ENCODE measurements around the gene PCDHGA9.
"Not testable (repeated sequence)": the region's sequence is repeated elsewhere in the genome, so short reads cannot be mapped to it uniquely, and the experiment has no call there.

The PCDHGA9 gene

DNA sequence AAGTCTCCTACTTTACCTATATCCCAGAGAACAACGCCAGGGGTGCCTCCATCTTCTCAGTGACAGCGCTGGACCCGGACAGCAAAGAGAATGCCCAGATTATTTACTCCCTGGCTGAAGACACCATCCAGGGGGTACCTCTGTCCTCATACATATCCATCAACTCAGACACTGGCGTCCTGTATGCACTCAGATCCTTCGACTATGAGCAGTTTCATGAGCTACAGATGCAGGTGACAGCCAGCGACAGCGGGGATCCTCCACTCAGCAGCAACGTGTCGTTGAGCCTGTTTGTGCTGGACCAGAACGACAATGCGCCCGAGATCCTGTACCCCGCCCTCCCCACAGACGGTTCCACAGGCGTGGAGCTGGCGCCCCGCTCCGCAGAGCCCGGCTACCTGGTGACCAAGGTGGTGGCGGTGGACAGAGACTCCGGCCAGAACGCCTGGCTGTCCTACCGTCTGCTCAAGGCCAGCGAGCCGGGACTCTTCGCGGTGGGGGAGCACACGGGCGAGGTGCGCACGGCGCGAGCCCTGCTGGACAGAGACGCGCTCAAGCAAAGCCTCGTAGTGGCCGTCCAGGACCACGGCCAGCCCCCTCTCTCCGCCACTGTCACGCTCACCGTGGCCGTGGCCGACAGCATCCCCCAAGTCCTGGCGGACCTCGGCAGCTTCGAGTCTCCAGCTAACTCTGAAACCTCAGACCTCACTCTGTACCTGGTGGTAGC lies 12.1 kb downstream of the PCDHGA9 start:
- not testable (repeated sequence) for DNase-seq

DNA sequence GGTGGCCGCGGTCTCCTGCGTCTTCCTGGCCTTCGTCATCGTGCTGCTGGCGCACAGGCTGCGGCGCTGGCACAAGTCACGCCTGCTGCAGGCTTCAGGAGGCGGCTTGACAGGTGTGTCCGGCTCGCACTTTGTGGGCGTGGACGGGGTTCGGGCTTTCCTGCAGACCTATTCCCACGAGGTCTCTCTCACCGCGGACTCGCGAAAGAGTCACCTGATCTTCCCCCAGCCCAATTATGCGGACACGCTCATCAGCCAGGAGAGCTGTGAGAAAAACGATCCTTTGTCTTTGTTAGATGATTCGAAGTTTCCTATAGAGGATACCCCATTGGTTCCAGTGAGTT lies 12.7 kb downstream of the PCDHGA9 start:
- DNase-seq = not testable (repeated sequence)

DNA sequence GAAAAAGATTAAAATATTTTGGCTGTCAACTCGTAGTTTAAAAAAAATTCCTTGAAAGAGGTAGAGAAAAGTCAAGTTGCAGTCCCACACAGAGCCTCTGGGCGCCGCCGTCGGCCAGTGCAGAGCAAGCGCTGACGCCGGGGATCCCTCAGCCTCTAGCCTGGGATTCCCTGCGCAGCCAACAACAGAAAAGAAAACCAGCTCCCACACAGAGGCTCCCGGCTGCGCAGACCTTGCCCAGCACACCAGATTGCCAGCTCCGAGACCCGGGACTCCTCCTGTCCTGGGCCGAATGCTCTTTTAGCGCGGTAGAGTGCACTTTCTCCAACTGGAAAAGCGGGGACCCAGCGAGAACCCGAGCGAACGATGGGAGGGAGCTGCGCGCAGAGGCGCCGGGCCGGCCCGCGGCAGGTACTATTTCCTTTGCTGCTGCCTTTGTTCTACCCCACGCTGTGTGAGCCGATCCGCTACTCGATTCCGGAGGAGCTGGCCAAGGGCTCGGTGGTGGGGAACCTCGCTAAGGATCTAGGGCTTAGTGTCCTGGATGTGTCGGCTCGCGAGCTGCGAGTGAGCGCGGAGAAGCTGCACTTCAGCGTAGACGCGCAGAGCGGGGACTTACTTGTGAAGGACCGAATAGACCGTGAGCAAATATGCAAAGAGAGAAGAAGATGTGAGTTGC lies 15.1 kb downstream of the PCDHGA9 start, which contains the start of gene PCDHGB7:
TSS of gene PCDHGB7 (plus strand) at position 184 of the 679 bp plus-strand sequence. CDS start at position 367, 183 bp downstream.
- peak; percentile 74 to 80 for DNase-seq

DNA sequence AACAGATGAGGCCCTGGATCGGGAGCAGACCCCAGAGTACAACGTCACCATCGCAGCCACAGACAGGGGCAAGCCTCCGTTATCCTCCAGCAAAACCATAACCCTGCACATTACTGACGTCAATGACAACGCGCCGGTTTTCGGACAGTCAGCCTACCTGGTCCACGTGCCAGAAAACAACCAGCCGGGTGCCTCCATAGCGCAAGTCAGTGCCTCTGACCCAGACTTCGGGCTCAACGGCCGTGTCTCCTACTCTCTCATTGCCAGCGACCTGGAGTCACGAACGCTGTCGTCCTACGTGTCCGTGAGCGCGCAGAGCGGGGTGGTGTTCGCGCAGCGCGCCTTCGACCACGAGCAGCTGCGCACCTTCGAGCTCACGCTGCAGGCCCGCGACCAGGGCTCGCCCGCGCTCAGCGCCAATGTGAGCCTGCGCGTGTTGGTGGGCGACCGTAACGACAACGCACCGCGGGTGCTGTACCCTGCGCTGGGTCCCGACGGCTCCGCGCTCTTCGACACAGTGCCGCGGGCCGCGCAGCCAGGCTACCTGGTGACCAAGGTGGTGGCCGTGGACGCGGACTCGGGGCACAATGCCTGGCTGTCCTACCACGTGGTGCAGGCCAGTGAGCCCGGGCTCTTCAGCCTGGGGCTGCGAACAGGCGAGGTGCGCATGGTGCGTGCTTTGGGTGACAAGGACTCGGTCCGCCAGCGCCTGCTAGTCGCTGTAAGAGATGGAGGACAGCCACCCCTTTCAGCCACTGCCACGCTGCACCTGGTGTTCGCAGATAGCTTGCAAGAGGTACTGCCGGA lies 16.7 kb downstream of the PCDHGA9 start:
- no peak for DNase-seq

DNA sequence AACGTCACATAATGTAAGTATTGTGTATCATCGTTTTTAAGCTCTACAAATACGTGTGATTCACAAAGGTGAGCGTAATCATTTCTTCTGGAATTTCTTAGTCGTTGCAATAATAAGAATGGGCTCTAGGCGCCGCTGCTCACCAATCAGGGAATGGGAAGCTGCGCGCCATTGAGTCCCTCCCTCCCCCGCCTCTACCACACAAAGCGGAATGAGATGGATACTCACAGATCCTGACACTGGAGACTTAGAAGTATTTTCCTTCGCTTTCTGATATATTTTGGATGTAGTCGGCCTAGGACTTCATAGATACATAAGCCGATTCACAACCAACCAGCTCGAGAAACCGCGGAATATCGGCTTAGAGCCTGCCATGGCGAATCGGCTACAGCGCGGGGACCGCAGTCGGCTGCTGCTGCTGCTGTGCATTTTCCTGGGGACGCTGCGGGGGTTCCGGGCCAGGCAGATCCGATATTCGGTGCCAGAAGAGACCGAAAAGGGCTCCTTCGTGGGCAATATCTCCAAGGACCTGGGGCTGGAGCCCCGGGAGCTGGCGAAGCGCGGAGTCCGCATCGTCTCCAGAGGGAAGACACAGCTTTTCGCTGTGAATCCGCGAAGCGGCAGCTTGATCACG lies 18.4 kb downstream of the PCDHGA9 start, which contains the start of gene PCDHGA11:
TSS of gene PCDHGA11 (plus strand) at position 197 of the 634 bp plus-strand sequence. CDS start at position 374, 177 bp downstream.
- DNase-seq = no peak

DNA sequence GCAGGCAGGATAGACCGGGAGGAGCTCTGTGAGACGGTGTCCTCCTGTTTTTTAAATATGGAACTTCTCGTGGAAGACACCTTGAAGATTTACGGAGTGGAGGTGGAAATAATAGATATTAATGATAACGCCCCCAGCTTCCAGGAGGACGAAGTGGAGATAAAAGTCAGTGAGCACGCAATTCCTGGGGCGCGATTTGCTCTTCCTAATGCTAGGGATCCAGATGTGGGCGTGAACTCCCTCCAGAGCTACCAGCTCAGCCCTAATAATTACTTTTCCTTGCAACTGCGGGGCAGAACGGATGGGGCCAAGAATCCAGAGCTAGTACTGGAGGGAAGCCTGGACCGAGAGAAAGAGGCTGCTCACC lies 18.9 kb downstream of the PCDHGA9 start:
- DNase-seq = no peak

DNA sequence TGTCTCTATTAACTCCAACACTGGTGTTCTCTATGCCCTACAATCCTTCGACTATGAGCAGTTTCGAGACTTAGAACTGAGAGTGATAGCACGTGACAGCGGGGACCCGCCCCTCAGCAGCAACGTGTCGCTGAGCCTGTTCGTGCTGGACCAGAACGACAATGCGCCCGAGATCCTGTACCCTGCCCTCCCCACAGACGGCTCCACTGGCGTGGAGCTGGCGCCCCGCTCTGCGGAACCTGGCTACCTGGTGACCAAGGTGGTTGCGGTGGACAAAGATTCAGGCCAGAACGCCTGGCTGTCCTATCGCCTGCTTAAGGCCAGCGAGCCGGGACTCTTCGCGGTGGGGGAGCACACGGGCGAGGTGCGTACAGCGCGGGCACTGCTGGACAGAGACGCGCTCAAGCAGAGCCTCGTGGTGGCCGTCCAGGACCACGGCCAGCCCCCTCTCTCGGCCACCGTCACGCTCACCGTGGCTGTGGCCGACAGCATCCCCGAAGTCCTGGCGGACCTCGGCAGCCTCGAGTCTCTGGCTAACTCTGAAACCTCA lies 20.2 kb downstream of the PCDHGA9 start:
- no peak for DNase-seq

DNA sequence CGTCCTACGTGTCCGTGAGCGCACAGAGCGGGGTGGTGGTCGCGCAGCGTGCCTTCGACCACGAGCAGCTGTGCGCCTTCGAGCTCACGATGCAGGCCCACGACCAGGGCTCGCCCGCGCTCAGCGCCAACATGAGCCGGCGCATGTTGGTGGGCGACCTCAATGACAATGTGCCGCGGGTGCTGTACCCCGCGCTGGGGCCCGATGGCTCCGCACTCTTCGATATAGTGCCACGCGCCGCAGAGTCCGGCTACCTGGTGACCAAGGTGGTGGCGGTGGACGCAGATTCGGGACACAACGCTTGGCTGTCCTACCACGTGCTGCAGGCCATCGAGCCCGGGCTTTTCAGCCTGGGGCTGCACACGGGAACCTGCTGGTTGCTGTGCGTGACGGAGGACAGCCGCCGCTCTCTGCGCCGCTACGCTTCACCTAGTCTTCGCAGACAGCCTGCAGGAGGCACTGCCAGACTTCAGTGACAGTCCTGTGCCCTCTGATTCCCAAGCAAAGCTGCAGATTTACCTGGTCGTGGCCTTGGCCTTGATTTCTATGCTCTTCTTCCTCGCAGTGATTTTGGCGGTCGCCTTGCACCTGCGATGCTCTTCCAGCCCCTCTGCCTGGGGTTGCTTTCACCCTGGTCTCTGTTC lies 25.3 kb downstream of the PCDHGA9 start:
- DNase-seq = no peak

DNA sequence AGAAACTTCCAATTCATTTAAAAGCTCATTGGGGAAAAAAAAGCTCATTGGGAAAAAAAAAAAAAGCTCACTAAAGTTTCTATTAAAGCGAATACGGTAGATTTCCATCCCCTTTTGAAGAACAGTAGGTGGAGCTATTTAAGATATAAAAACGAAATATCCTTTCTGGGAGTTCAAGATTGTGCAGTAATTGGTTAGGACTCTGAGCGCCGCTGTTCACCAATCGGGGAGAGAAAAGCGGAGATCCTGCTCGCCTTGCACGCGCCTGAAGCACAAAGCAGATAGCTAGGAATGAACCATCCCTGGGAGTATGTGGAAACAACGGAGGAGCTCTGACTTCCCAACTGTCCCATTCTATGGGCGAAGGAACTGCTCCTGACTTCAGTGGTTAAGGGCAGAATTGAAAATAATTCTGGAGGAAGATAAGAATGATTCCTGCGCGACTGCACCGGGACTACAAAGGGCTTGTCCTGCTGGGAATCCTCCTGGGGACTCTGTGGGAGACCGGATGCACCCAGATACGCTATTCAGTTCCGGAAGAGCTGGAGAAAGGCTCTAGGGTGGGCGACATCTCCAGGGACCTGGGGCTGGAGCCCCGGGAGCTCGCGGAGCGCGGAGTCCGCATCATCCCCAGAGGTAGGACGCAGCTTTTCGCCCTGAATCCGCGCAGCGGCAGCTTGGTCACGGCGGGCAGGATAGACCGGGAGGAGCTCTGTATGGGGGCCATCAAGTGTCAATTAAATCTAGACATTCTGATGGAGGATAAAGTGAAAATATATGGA lies 27.9 kb downstream of the PCDHGA9 start, which contains the start of gene PCDHGA12:
TSS of gene PCDHGA12 (plus strand) at position 176 of the 782 bp plus-strand sequence. CDS start at position 429, 253 bp downstream.
- DNase-seq = no peak

DNA sequence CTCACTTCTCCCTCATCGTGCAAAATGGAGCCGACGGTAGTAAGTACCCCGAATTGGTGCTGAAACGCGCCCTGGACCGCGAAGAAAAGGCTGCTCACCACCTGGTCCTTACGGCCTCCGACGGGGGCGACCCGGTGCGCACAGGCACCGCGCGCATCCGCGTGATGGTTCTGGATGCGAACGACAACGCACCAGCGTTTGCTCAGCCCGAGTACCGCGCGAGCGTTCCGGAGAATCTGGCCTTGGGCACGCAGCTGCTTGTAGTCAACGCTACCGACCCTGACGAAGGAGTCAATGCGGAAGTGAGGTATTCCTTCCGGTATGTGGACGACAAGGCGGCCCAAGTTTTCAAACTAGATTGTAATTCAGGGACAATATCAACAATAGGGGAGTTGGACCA lies 28.7 kb downstream of the PCDHGA9 start:
- no peak for DNase-seq

DNA sequence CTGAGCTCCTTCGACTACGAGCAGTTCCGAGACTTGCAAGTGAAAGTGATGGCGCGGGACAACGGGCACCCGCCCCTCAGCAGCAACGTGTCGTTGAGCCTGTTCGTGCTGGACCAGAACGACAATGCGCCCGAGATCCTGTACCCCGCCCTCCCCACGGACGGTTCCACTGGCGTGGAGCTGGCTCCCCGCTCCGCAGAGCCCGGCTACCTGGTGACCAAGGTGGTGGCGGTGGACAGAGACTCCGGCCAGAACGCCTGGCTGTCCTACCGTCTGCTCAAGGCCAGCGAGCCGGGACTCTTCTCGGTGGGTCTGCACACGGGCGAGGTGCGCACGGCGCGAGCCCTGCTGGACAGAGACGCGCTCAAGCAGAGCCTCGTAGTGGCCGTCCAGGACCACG lies 29.7 kb downstream of the PCDHGA9 start:
- DNase-seq = not testable (repeated sequence)

DNA sequence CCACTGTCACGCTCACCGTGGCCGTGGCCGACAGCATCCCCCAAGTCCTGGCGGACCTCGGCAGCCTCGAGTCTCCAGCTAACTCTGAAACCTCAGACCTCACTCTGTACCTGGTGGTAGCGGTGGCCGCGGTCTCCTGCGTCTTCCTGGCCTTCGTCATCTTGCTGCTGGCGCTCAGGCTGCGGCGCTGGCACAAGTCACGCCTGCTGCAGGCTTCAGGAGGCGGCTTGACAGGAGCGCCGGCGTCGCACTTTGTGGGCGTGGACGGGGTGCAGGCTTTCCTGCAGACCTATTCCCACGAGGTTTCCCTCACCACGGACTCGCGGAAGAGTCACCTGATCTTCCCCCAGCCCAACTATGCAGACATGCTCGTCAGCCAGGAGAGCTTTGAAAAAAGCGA lies 30.1 kb downstream of the PCDHGA9 start:
- DNase-seq = not testable (repeated sequence)

DNA sequence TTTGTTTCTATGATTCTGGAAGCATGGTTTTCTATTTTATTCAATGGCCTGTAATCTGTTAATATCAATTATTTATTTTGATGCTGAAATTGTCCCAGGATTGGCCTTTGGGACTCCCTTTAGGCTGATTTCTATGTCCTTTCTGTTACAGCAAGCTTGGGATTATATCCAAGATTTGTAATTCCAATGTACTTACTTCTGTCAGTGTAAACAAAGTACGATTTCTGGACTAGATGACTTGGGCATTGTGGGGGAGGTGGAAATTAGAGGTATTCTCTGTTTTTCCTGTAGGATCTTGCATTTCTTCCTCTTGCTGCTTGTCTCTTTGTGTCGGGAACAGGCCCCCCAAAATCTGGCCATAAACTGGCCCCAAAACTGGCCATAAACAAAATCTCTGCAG lies 31.4 kb downstream of the PCDHGA9 start:
- no peak for DNase-seq

DNA sequence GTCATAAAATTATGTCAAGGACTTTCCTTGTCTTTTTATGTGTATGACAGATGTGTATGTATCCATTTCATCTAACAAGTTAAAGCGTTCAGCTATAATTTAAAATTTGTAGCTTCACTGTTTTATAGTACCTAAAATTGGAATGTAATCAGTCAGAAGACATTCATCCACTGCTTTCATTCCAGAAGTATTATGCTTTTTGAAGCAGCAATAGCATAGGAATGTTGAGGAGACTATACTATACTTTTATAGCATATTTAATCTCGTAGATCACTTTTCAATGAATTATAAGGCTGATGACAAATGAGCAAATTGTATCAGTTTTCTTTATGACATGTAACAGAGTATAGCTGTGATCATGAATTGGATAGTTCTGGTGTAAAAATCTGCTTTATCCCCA lies 34.6 kb downstream of the PCDHGA9 start:
- DNase-seq = no peak

DNA sequence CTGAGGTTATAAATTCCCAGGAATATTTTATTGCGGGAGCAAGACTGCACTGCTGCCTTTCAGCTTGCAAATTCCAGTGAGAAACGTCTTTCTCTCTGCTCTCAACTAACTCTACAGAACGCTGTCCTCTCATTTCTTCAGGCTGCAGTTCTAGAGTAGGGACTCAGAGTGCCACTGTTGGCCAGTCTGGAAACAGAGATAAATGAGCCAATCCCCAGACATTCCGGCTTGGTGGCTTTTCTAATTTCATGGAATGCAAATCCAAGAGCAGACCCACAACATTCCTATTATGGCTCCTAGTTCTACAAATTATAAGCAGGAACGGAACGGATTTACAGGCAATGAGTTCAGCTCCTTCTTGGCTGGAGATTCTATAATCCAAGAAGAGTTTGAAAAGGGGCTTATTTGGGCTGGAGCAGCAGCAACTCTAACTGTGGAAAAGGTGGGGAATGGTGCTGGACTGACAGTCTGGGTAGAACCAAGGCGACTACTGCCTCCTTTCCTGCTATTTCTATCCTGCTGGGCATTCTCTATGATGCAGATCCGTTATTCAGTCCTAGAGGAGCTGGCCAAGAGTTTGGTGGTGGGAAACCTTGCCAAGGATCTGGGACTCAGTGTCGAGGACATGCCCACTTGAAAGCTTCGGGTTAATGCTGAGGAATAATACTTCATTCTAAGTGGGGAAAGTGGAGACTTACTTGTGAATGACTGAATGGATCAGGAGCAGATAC lies 37.0 kb downstream of the PCDHGA9 start:
- no peak for DNase-seq

DNA sequence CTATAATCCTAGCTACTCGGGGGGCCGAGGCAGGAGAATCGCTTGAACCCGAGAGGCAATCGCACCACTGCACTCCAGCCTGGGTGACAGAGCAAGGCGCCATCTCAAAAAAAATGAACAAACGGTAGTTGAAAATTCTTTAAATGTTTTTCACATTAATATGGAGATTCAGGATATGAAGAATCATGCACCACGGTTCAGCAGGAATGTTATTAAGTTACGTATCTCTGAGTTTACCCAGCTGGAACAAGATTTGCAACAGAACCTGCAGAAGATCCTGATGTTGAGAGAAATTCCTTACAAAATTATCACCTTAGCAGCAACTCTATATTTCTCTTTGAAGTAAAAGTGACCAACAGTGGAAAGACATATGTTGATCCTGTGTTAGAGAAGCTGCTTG lies 37.8 kb downstream of the PCDHGA9 start:
- DNase-seq = no peak

DNA sequence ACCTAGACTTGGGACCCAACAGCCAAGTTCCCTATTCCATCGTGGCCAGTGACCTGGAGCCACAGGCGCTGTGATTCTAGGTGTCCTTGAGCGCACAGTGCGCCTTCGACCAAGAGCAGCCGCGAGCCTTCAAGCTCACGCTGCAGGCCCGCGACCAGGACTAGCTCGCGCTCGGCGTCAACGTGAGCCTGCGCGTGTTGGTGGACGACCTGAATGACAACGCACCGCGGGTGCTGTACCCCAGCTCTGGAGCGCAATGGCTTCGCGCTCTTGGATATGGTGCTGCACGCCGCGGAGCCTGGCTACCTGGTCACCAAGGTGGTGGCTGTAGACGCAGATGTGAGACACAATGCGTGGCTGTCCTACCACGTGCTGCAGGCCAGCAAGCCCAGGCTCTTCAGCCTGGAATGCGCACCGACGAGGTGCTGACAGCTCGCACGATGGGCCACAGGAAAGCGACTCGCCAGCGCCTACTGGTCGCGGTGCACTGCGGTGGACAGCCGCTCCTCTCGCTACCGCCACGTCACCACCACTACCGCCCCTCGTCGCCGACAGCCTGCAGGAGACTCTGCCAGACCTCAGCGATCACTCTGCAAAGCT lies 39.1 kb downstream of the PCDHGA9 start:
- DNase-seq = no peak
